SJSA1 (cell line): ENCODE measurements around the gene PTP4A2. TPM values are rescaled to one million over a fixed set of nuclear protein-coding genes. Genes with fewer than 3 reads are reported as not detected.

ENCODE experiments used
- DNase-seq, 2 experiments: peaks; one replicate each; pipeline ENCODE4 v3.0.0-alpha.2; 2015 to 2020; ENCODE audit warnings: low spot score in 2 of 2, low read depth in 1 of 2
- H3K27ac ChIP-seq: fragments of 250-450 bp; sonication (Bioruptor Pico); 2 replicates; pipeline ENCODE4 v1.5.1; 2020; ENCODE audit warnings: mild to moderate bottlenecking, moderate library complexity
- H3K27me3 ChIP-seq: fragments of 250-450 bp; sonication (Bioruptor Pico); replicated peaks from 2 replicates; pipeline ENCODE4 v1.5.1; 2020; ENCODE audit warnings: mild to moderate bottlenecking, moderate library complexity
- H3K36me3 ChIP-seq: fragments of 250-450 bp; sonication (Bioruptor Pico); 2 replicates; pipeline ENCODE4 v1.5.1; 2020; ENCODE audit warnings: mild to moderate bottlenecking
- H3K4me1 ChIP-seq: fragments of 250-450 bp; sonication (Bioruptor Pico); replicated peaks from 2 replicates; pipeline ENCODE4 v1.6.1; 2021; ENCODE audit warnings: mild to moderate bottlenecking
- H3K4me3 ChIP-seq: fragments of 250-450 bp; sonication (Bioruptor Pico); 2 replicates; pipeline ENCODE4 v1.5.1; 2020; ENCODE audit warnings: mild to moderate bottlenecking
- H3K9me3 ChIP-seq: fragments of 250-450 bp; sonication (Bioruptor Pico); replicated peaks from 2 replicates; pipeline ENCODE4 v1.5.1; 2020; ENCODE audit warnings: mild to moderate bottlenecking
- total RNA-seq: library from RNA; depleted of rRNA; stranded (reverse); fragments of >200 nt; shearing (Covaris generic); gene quantifications from 2 replicates; pipeline ENCODE4 v1.2.3, GENCODE V29; 2014

The PTP4A2 gene
- total RNA-seq, 1 experiment from 2014 or later: 287 TPM

- H3K4me1 ChIP-seq: peaks cover 45% of the 10 kb centered on the region
- no peaks in the 10 kb centered on the region for H3K9me3 ChIP-seq
- DNase-seq: peak; percentile 60 to 80
- peaks cover 20% of the 10 kb centered on the region for H3K36me3 ChIP-seq
- H3K27ac ChIP-seq: no peak overlapping the region
- H3K4me3 ChIP-seq: no peak overlapping the region
- H3K27me3 ChIP-seq: no peaks in the 10 kb centered on the region
Measured at GRCh38 chr1:31939484-31940329, 1.5 kb upstream of the PTP4A2 start.

- no peaks in the 10 kb centered on the region for H3K27me3 ChIP-seq
- H3K36me3 ChIP-seq: peaks cover 20% of the 10 kb centered on the region
- peak; percentile 66 to 68 for DNase-seq
- H3K9me3 ChIP-seq: no peaks in the 10 kb centered on the region
- peak overlapping the region; percentile 82 for H3K27ac ChIP-seq
- peaks cover 61% of the 10 kb centered on the region for H3K4me1 ChIP-seq
- peak overlapping the region; percentile 99 for H3K4me3 ChIP-seq
Measured at GRCh38 chr1:31937300-31938183, 626 bp downstream of the PTP4A2 start.

- Histone ChIP-seq H3K36me3 (peaks cover 20% of the 10 kb centered on the region), H3K9me3 (no peaks in the 10 kb centered on the region), H3K4me3 (peak overlapping the region; percentile 99), H3K4me1 (peaks cover 67% of the 10 kb centered on the region), H3K27ac (peak overlapping the region; percentile 82; the same call in 1 of the 2 replicates), H3K27me3 (no peaks in the 10 kb centered on the region)
- peak in 1 of 2 experiments; percentile 23 for DNase-seq
Measured at GRCh38 chr1:31936981-31937299, 1.2 kb downstream of the PTP4A2 start.

- Histone ChIP-seq H3K27ac (0 out of 2 replicates have a peak overlapping the region, but pooled peaks have one; percentile 82), H3K9me3 (no peaks in the 10 kb centered on the region), H3K4me3 (peak overlapping the region; percentile 99), H3K36me3 (peaks cover 20% of the 10 kb centered on the region), H3K4me1 (peaks cover 72% of the 10 kb centered on the region), H3K27me3 (no peaks in the 10 kb centered on the region)
- DNase-seq: no peak
Measured at GRCh38 chr1:31936278-31936980, 1.7 kb downstream of the PTP4A2 start.

GRCh38 chr1:31934706-31935629 is 3.2 kb downstream of the PTP4A2 start:
- Histone ChIP-seq H3K27me3 (no peaks in the 10 kb centered on the region), H3K27ac (peak overlapping the region; percentile 47), H3K4me3 (no peak overlapping the region), H3K9me3 (no peaks in the 10 kb centered on the region), H3K36me3 (peaks cover 20% of the 10 kb centered on the region), H3K4me1 (peaks cover 85% of the 10 kb centered on the region)
- peak in 1 of 2 experiments; percentile 40 for DNase-seq

GRCh38 chr1:31932491-31933316 is 5.5 kb downstream of the PTP4A2 start:
- Histone ChIP-seq H3K4me3 (no peak overlapping the region), H3K36me3 (peaks cover 21% of the 10 kb centered on the region), H3K4me1 (peaks cover 72% of the 10 kb centered on the region), H3K27me3 (no peaks in the 10 kb centered on the region), H3K9me3 (no peaks in the 10 kb centered on the region), H3K27ac (peak overlapping the region; percentile 14)
- DNase-seq: peak in 1 of 2 experiments; percentile 28

GRCh38 chr1:31931593-31932225 is 6.5 kb downstream of the PTP4A2 start:
- H3K36me3 ChIP-seq: peaks cover 17% of the 10 kb centered on the region
- no peak overlapping the region for H3K4me3 ChIP-seq
- DNase-seq: peak in 1 of 2 experiments; percentile 69
- no peaks in the 10 kb centered on the region for H3K27me3 ChIP-seq
- peaks cover 71% of the 10 kb centered on the region for H3K4me1 ChIP-seq
- no peaks in the 10 kb centered on the region for H3K9me3 ChIP-seq
- peak overlapping the region; percentile 34 for H3K27ac ChIP-seq

GRCh38 chr1:31930836-31931592 is 7.2 kb downstream of the PTP4A2 start:
- H3K36me3 ChIP-seq: peaks cover 15% of the 10 kb centered on the region
- H3K27ac ChIP-seq: peak overlapping the region; percentile 34
- peaks cover 64% of the 10 kb centered on the region for H3K4me1 ChIP-seq
- no peaks in the 10 kb centered on the region for H3K27me3 ChIP-seq
- DNase-seq: no peak
- H3K9me3 ChIP-seq: no peaks in the 10 kb centered on the region
- no peak overlapping the region for H3K4me3 ChIP-seq

- Histone ChIP-seq H3K9me3 (no peaks in the 10 kb centered on the region), H3K27ac (no peak overlapping the region), H3K4me3 (no peak overlapping the region), H3K27me3 (no peaks in the 10 kb centered on the region), H3K36me3 (peaks cover 10% of the 10 kb centered on the region), H3K4me1 (peaks cover 33% of the 10 kb centered on the region)
- DNase-seq: no peak
Measured at GRCh38 chr1:31927661-31927980, 10.5 kb downstream of the PTP4A2 start.

- Histone ChIP-seq H3K9me3 (no peaks in the 10 kb centered on the region), H3K27me3 (no peaks in the 10 kb centered on the region), H3K4me3 (no peak overlapping the region), H3K27ac (no peak overlapping the region), H3K4me1 (peaks cover 27% of the 10 kb centered on the region), H3K36me3 (peaks cover 10% of the 10 kb centered on the region)
- DNase-seq: no peak
Measured at GRCh38 chr1:31926853-31927660, 11.1 kb downstream of the PTP4A2 start.

GRCh38 chr1:31926252-31926651 is 11.9 kb downstream of the PTP4A2 start:
- no peak for DNase-seq
- Histone ChIP-seq H3K4me3 (no peak overlapping the region), H3K36me3 (peaks cover 10% of the 10 kb centered on the region), H3K4me1 (peaks cover 19% of the 10 kb centered on the region), H3K27ac (no peak overlapping the region), H3K27me3 (no peaks in the 10 kb centered on the region), H3K9me3 (no peaks in the 10 kb centered on the region)
